Measurements from ENCODE around the gene SPRR1A. TPM values are rescaled to one million over a fixed set of nuclear protein-coding genes. Genes with fewer than 3 reads are reported as not detected.
A peak's percentile ranks its signal among the peaks of the same experiment; 100 is the strongest.

The SPRR1A gene
- total RNA-seq, 4 donors from 2014 or later: 57.4 to 1,951 (median 348) TPM

GRCh38 chr1:152981146-152981871 is 2.6 kb upstream of the SPRR1A start:
- no peak overlapping the region for H3K4me3 ChIP-seq
- 65 to 69% methylated on average over 4 to 5 of the region's 6 CpGs for WGBS, 2 donors
- no peak for DNase-seq
- intact Hi-C loops (cut with DNase I): no loop called here
- H3K9me3 ChIP-seq: no peaks in the 10 kb centered on the region
- H3K27me3 ChIP-seq: peaks cover 0 to 5% (median 0%) of the 10 kb centered on the region in 4 donors
- H3K36me3 ChIP-seq: no peaks in the 10 kb centered on the region
- H3K4me1 ChIP-seq: peaks cover 0 to 34% (median 9%) of the 10 kb centered on the region in 3 donors
- peak overlapping the region; percentile 9 to 79 (median 68) for H3K27ac ChIP-seq
- TF ChIP-seq POLR2A (IDR thresholded peaks at IDR 0.05): no peak
- TF ChIP-seq CTCF (IDR thresholded peaks at IDR 0.05): no peak

GRCh38 chr1:152982076-152982475 is 1.8 kb upstream of the SPRR1A start:
- H3K9me3 ChIP-seq: no peaks in the 10 kb centered on the region
- peak overlapping the region in 3 of 4 donors; percentile 59 to 79 (median 76) for H3K27ac ChIP-seq
- no peak overlapping the region for H3K4me3 ChIP-seq
- H3K27me3 ChIP-seq: peaks cover 0 to 5% (median 0%) of the 10 kb centered on the region in 4 donors
- intact Hi-C loops (cut with DNase I): no loop called here
- no peak for TF ChIP-seq CTCF (IDR thresholded peaks at IDR 0.05)
- no peak for TF ChIP-seq POLR2A (IDR thresholded peaks at IDR 0.05)
- no peak for DNase-seq
- WGBS, 2 donors: 71 to 87% methylated on average over 4 of the region's 4 CpGs
- H3K4me1 ChIP-seq: peaks cover 0 to 34% (median 9%) of the 10 kb centered on the region in 3 donors
- no peaks in the 10 kb centered on the region for H3K36me3 ChIP-seq

GRCh38 chr1:152983234-152983633 is 647 bp upstream of the SPRR1A start:
- TF ChIP-seq CTCF (IDR thresholded peaks at IDR 0.05) (no peak), POLR2A (IDR thresholded peaks at IDR 0.05) (no peak)
- Histone ChIP-seq H3K27ac (peak overlapping the region in 3 of 4 donors; percentile 59 to 79 (median 76)), H3K9me3 (no peaks in the 10 kb centered on the region), H3K4me3 (no peak overlapping the region), H3K4me1 (peaks cover 0 to 34% (median 9%) of the 10 kb centered on the region in 3 donors), H3K36me3 (no peaks in the 10 kb centered on the region), H3K27me3 (peaks cover 0 to 5% (median 0%) of the 10 kb centered on the region in 4 donors)
- intact Hi-C loops (cut with DNase I): no loop called here
- DNase-seq: no peak

GRCh38 chr1:152986578-152986977 is 2.7 kb downstream of the SPRR1A start:
- DNase-seq: no peak
- 81 to 94% methylated on average over 2 of the region's 2 CpGs for WGBS, 2 donors
- no peak for TF ChIP-seq CTCF (IDR thresholded peaks at IDR 0.05)
- intact Hi-C loops (cut with DNase I): no loop called here
- no peak overlapping the region for H3K4me3 ChIP-seq
- peaks cover 0 to 21% (median 3%) of the 10 kb centered on the region in 3 donors for H3K4me1 ChIP-seq
- H3K36me3 ChIP-seq: no peaks in the 10 kb centered on the region
- no peaks in the 10 kb centered on the region for H3K9me3 ChIP-seq
- H3K27ac ChIP-seq: no peak overlapping the region
- peaks cover 0 to 5% (median 0%) of the 10 kb centered on the region in 4 donors for H3K27me3 ChIP-seq

- Histone ChIP-seq H3K4me3 (no peak overlapping the region), H3K9me3 (peaks cover 0 to 3% (median 0%) of the 10 kb centered on the region in 3 donors), H3K27ac (no peak overlapping the region), H3K36me3 (no peaks in the 10 kb centered on the region), H3K4me1 (peaks cover 0 to 17% (median 0%) of the 10 kb centered on the region in 3 donors), H3K27me3 (no peaks in the 10 kb centered on the region)
- intact Hi-C loops (cut with DNase I): no loop called here
- TF ChIP-seq POLR2A (IDR thresholded peaks at IDR 0.05) (no peak), CTCF (IDR thresholded peaks at IDR 0.05) (no peak)
- DNase-seq: no peak
- WGBS, 2 donors: 77 to 83% methylated on average over 5 to 6 of the region's 6 CpGs
Observed at GRCh38 chr1:152993186-152993585, 9.3 kb downstream of the SPRR1A start.

Measured in esophagus squamous epithelium (tissue), 5 donors.